Suprapubic skin (tissue), 4 donors: Measurements from ENCODE around the gene CABP4.

ENCODE experiments used
- CTCF ChIP-seq, 2 donors: fragments of 200-600 bp in 1 of 2; fragments of 450-650 bp in 1 of 2; sonication (generic) in 1 of 2; IDR thresholded peaks; one replicate each; pipeline ENCODE4 v1.5.1; 2016 to 2019; ENCODE audit warnings: antibody characterized with exemption in 2 of 2, mild to moderate bottlenecking in 1 of 2, moderate library complexity in 1 of 2
- EP300 ChIP-seq: sonication (generic); formaldehyde crosslinking; IDR thresholded peaks from one replicate; pipeline ENCODE4 v1.6.1; 2017; ENCODE audit warnings: antibody characterized with exemption
- POLR2A ChIP-seq, 2 donors: fragments of 450-650 bp; IDR thresholded peaks; one replicate each; pipeline ENCODE4 v1.6.1; 2017; ENCODE audit warnings: antibody characterized with exemption in 2 of 2, mild to moderate bottlenecking in 2 of 2, moderate library complexity in 2 of 2
- POLR2AphosphoS5 ChIP-seq, 3 donors: sonication (generic); formaldehyde crosslinking; IDR thresholded peaks; one replicate each; pipeline ENCODE4 v1.6.1; 2017; ENCODE audit warnings: antibody characterized with exemption in 3 of 3

GRCh38 chr11:67410369-67410831 lies 44.8 kb upstream of the CABP4 start:
- no peak for TF ChIP-seq CTCF (IDR thresholded peaks at IDR 0.05)
- TF ChIP-seq POLR2A (IDR thresholded peaks at IDR 0.05), result no peak
- no peak for TF ChIP-seq EP300
- no peak for TF ChIP-seq POLR2AphosphoS5 (IDR thresholded peaks at IDR 0.05)
